IPS DF 19.7 (cell line): Measurements from ENCODE around the gene PRELP.
"Not testable (repeated sequence)": the region's sequence is repeated elsewhere in the genome, so short reads cannot be mapped to it uniquely, and the experiment has no call there.

ENCODE experiments used
- DNase-seq: peaks from one replicate; pipeline ENCODE4 v3.0.0-alpha.2; 2013; ENCODE audit warnings: low read depth, low spot score

The PRELP gene

DNA sequence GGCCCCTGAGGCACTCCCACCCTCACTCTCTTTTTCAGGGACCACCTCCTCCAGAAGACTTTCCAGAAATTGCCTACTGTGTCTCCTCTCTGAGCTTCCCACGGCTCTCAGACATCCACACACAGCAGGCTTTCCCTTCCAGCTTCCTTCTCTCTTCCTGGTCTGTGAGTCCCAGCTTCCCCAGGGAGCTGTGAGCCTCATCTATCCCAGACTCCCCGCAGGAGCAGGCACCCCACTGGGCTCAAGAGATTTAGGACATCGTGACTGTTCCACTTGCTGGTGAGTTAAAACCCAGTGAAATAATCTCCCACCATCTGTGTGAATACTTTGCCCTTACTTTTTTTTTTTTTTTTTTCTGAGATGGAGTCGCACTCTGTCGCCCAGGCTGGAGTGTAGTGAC, 22.0 kb upstream of the PRELP start:
- DNase-seq: no peak

DNA sequence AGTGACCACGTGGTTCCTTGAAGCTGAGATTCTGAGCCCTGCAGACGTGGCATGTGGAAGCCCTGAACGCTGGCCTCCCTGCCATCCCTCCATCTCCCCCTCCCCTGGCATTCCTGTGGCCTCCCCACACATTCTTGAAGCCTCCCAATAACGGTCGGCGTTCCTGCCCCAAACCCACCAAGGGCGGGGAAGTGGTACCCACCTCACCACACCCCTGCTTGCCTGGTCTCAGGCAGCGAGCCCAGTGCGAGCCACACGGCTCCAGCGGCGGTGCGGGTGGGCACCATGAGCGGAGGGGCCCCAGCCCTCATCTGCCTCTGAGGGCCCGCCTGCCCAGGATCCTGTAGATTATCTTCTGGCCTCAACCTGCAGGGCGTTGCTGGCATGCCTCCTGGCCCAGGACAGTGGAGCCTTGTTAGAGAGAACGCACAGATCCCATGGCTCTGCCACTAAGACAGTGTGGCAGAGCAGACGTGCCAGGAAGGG, 20.6 kb upstream of the PRELP start:
- no peak for DNase-seq

DNA sequence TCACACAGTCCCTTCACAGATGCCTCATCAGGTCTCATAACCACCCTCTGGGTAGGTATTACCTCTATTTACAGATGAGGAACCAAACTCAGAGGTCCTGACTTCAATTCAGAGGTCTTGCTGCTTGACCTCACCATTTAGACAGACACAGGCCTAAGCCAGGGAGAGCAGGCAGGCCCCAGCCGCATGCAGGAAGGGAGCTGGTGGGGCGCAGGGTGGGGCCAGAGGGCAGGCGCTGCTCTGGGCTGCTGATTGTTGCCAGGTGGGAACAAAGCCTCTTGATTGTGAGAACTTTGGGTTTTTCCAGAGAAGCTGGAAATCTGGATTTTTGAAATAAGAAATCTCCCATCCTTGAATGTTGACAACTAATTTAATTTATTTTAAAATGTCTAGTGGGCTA, 19.9 kb upstream of the PRELP start:
- no peak for DNase-seq

DNA sequence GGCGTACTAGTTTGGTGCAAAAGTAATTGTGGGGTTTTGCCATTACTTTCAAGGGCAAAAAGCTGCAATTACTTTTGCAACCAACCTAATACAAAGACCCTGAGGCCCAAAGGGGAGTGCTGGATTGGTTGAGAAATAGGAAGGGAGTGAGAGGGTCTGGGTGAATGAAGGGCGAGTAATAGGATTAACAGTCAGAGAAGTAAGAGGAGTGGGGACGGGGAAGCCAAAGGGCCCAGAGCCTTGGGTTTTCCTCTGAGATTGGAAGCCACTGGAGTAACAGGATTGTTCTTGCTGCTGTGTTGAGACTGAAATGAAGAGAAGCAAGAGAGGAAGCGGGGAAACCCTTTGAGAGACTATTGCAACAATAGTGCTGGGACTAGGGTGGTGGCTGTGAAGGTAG, 19.0 kb upstream of the PRELP start:
- DNase-seq: no peak

DNA sequence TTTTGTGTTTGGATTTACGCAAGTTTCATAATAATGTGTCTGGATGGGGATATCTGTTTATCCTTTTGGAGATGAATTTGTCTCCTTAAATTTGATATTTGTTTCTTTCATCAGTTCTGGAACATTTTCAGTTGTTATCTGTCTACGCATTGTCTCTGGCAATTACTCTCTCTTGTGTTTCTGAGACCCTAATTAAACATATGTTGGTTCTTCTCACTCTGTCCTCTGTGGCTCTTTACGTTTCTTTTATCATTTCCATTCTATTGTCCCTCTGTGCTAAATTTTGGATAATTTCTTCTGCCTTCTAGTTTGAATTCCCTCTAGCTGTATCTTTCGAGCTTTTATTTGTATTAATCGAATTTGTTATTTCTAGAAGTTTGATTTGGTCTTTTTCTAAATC, 17.5 kb upstream of the PRELP start:
- no peak for DNase-seq

DNA sequence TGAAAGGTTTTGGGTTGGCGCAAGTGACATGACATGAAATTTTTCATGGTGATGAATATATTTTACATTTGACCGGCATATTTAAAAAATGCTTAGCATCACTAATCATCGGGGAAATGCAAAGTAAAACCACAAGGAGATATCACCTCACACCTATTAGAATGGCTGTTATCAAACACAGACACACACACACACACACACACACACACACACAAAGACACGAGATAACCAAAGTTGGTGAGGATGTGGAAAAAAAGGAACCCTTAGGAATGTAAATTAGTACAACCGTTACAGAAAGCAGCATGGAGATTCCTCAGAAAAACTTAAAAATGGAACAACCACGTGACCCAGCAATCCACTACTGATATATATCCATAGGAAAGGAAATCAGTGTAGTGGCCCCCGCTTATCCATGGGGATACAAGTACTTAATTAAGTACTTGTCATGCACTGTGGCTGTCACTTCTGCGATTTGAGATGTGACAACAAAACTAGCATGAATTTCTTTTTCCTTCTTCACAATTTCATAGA, 15.9 kb upstream of the PRELP start:
- DNase-seq: no peak

DNA sequence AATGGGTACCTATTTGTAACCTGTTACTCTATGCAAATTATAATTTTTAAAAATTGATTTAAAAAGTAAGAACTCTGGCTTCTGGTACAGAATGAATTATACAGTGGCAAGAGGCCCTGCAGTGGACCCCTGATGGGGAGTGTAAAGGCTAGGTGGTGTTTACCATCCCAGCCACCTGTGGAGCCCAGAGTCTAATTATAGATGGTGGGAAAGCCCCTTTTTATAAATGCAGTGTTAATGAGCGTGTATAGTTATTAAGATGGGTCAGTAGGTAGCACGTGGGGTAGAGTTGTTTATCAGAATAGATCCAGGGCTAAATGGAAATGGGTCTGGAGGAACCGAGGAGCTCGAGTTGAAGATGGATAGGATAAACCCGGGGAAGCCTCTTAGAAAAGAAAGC, 13.9 kb upstream of the PRELP start:
- no peak for DNase-seq

DNA sequence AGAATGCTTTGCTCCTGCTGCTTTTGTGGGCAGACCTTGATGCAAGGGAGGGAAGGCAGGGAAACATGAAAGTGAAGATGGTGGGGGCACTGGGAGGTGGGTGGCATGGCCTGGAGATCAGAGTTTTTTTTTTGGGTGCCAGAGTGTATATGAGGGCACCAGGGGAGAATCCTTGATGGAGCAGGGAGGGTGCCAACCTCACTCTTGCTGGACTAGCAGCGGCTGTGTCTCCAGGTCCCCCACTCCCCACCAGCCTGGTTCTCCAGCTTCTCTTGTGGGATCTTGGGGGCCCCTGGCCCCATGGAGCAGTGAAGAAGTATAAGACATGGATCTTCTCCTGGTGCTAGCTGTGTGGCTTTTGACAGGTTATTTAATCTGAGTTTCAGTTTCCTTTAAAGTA, 13.5 kb upstream of the PRELP start:
- no peak for DNase-seq

DNA sequence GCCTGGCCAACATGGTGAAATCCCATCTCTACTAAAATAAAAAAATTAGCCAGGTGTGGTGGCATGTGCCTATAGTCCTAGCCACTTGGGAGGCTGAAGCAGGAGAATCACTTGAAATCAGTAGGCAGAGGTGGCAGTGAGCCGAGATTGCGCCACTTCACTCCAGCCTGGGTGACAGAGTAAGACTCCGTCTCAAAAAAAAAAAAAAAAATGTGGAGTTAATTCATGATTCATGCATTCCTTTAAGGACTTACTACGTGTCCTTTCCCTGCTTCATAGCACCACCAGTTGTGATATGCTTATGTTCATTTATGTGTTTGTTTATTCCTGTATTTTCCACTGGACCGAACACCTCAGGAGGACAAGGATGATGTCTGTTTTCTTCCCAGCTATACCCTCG, 12.7 kb upstream of the PRELP start:
- no peak for DNase-seq

DNA sequence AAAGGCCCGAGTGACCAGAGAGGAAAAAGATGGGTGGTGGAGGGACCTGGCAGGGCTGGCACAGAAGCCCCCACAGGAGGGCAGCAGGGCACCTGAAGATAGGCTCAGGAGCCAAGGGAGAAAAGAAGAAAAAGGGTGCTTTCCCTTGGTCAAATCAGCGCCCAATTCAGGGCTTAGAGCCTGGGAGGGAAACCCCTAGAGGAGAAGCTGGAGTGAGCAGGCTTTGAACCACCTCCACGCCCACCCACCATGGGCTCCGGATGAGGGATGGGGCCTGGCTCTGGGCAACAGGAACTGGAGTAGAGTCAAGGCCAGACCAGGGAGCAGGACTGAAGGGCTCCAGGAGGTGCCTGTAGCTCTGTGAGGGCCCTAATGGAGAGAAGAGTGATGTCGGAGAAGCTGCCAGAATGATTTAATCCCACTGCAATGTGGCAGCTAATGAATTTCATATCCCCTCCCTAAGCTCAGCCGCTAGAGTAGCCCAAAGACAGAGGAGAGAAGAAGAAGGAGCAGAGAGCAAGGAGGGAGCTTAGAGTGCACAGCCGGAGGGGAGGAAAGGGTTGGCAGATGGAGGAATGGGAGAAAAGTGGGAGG, 12.0 kb upstream of the PRELP start:
- no peak for DNase-seq

DNA sequence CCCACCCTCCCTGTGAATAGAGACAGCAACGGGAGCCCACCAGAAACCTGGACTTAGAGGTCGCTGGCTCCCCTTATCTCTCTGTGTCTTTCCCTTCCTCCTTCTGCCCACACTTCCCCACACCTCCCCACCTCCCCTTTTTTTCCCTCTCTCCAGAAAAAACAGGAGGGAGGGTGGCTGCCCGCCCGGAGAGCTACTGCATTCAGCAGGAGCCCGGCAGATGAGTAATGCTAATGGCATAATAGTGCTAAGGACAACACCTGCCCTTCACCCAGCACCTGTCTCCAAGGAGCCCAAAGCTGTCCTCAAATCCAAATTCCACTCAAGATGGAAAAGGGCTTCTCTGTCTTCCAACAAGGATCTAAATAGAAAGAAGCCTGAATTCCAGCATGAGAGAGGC, 11.4 kb upstream of the PRELP start:
- DNase-seq: no peak

DNA sequence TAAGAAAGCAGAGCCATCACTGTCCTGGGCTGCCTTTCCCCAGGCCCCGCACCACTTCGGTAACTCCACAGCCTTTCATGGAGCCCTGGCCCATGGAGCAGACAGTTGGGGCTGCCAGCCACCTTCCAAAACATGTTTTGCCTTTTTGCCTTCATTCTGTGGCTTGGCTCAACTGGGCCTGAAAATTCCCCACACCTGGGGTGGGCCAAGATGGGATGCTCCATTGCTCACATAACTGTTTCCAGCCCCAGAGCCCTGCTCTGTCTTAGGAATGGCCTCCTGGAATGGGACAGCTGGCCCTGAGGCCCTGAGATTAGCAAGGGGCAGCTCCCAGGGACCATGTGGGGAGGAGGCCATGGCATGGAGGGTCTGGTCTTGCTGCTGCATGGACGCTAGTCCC, 10.9 kb upstream of the PRELP start:
- no peak for DNase-seq

DNA sequence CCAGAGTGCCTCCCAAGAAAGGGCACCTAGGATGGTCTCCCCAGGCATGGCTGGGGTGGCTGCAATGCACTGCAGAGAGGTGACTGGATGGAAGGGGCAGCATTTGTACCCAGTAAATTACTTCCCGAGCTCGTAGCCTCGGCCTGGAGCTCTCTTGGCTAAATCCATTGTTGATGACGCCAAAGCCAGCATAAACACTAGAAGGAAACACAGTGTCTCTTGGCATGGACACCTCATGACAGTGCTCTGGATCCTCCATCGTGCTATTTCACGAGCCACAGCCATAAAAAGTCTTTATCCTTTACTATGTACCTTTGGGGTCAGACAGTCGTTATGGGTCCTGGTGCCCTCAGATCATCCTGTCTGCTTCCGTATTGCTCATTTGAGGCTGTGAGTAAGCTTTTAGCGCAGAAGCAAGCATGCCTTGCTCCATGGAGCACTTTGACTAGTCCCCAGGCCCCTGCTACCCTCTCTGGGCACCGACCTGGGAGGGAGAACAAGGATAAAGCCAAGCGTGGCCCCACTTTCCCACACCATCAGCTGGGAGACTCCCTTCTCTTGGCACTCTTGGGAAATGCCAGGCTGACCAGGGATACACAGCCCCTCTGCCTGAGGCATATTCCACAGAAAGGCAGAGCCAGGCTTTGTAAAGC, 10.3 kb upstream of the PRELP start:
- no peak for DNase-seq

DNA sequence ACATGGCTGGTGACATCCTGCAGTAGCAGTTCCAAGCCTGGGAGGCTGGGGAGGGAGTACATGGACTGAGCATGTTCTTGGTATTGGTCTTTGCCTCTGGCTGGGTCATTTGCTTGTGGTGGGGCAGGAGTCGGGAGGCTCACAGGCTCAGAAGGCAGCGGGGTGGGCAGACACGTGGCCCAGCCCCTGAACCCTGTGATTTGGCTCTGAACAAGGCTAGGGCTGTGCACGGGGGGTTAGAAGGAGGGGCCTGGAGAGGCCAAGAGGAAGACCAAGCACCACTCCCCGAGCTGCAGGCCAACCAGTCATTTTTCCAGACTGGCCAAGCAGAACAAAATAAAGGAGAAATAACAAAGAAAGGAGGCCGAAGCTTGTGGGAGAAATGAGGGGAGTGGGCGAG, 9.7 kb upstream of the PRELP start:
- DNase-seq: no peak

DNA sequence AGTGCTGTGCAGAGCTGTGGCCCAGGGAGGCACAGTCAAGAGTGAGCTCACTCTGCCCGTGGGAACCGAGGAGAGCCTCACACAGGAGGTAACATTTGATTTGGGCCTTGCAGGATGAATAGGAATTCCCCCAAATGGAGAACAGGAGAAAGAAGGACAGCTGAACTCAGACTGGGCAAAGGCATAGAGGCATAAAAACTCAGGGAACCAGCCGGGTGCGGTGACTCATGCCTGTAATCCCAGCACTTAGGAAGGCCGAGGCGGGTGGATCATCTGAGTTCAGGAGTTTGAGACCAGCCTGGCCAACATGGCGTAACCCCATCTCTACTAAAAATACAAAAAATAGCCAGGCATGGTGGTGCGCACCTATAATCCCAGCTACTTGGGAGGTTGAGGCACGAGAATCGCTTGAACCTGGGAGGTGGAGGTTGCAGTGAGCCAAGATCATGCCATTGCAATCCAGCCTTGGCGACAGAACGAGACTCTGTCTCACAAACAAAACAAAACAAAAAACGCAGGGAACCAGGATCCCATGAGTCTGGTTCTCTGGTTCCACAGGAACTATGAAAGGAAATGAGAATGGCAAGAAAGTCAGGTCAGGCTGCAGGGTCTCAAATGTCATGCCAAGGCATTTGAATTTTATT, 8.6 kb upstream of the PRELP start:
- not testable (repeated sequence) for DNase-seq

DNA sequence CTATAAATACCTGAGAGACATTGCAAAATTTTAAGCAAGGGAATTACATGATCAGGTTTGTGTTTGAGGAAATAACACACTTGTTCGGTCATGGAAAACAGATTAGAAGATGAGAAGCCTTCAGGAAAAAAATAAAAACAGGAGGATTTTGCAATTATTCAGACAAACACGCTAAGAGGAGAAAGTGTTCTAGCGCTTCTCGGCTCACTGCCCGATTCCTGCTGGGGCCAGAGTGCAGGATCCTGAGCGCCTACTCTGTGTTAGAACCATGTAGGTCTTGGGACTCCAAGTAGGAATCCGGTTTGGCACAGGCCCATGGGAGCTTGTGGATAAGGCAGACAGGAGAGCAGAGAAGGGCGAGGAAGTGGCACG, 8.1 kb upstream of the PRELP start:
- DNase-seq: no peak

DNA sequence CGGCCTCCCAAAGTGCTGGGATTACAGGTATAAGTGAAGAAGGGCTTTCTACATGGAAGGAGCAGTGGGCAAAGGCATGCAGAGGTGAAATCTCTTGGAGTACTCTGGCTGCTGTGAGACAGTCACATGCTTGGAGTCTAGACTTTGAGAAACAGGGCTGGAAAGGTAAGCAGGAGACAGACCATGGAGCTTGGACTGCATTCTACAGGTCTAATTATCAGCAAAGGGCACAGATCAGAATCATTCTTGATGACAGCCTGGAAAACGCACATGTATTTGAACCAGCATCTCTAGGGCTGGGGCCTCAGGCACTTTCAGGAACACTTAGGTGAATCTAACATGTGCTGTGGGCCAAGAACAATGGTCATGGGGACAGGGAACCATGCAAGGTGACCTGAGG, 7.3 kb upstream of the PRELP start:
- no peak for DNase-seq

DNA sequence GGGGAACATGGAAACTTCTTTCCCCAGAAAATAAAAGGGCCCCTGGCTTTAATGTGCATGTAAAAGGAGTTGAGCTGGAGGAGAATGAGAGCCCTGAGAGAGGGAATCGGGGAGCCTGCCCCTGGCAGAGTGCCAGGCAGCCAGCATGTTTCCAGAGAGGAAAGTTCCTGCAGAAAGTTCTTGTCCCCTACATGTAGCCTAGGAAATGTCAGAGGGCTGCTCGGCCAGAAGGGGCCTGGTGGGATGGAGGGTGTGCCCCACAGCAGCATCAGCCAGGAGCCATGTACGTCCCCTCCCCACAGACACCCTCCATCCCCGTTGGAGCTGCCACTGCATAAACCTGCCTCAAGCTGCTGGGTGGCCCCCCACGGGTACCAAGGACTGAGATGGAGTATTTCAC, 5.4 kb upstream of the PRELP start:
- no peak for DNase-seq

DNA sequence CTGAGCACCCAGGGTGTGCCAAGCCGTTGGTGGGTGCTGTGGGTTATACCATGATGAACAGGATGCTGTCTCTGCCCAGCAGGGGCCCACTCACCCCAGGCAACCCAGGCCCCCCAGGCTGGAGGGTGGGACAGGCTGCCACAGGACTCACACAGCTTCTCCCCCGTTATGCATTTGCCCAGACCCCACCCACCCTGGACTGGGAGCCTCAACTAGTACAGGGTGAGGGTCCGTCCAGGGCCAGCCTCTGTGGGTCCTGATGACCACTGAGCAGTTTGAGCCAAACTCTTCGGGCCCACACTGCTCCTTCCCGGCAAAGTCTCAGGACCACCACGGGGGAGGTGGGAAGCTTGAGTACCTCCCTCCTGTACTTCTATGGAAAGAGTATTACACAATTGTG, 3.8 kb upstream of the PRELP start:
- DNase-seq: no peak

DNA sequence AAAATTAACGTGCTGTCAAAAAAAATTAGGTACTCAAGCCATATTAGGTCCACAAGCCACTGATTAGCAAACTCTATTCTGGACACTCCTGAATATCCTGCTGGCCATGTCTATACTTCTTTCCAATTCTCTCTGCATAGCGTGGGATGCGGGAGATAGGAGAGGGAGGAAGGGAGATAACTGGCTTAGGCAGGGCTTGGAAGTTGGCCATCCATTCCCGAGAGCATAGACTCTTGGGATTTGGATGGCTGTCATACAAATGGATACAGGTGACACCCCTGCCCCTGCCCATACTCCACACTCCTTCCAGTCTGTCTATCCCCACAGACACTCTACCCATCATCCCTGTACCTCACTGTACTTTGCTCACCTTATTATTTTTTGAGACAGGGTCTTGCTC, 2.3 kb upstream of the PRELP start:
- DNase-seq: no peak

DNA sequence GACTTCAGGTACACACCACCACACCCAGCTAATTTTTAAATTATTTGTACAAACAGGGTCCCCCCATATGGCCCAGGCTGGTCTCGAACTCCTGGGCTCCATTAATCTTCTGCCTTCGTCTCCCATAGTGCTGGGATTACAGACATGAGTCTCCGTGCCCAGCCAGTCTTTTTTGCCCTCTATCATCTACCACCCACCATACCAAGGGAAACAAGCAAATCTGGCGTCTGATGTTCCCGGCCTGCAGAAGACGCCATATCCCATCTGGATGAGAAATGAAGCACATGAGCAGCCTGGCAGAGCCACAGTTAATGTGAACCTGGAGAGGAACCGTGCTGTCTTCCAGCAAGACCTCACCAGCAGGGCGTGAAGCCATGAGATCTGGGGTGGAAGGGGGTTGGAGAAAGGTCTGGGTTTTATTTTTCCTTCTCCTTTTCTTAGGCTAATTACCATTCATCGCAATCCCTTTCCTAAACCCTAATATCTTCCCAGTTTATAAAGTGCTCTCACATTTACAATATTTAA, 1.8 kb upstream of the PRELP start:
- DNase-seq: no peak

DNA sequence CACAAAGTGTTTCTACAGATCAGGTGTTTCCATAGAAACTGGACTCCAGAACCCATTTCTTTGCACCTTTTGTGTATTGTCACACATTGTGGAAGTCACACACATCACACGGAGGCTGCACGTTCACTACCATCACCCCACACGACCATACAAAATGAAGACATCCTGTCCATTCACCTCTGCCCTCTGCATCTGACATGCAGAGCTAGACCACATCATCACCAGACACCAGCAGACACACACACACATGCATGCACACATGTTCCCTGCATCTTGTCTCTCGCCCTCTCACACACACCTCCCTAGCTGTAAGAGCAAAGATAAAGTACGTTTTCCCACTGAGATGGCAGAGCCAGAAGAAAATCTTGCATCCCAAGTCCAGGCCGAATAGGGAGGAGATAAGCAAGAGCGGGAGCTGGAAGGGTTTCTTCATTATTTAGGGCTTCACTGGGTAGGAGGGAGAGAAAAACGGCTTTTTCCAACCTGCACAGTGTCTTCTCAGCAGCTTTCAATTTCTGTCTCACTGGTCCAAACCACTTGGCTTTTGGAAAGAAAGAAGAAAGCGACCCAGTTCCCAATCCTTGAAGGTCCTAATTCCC, 709 bp downstream of the PRELP start:
- DNase-seq: no peak

DNA sequence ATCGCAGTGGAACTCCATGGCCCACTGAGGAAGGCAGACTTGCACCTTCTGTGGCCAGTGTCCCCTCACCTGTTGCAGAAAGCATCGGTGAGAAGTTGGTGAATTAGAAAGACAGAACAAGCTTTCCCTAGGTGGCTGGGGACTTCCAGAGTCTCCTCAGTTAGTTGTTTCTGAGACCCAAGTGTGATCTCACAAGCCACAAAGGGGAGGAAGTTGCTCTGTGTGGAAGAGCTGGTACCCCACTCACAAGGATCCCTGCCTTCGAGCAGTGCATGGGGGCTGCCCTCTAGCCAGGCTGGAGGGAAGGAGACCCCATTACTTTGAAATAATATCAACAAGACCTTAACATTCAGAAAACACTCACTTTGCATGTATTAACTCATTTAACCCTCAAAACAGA, 2.1 kb downstream of the PRELP start:
- no peak for DNase-seq
